ENCODE data around the gene GPR156.

GPR156 gene

DNA sequence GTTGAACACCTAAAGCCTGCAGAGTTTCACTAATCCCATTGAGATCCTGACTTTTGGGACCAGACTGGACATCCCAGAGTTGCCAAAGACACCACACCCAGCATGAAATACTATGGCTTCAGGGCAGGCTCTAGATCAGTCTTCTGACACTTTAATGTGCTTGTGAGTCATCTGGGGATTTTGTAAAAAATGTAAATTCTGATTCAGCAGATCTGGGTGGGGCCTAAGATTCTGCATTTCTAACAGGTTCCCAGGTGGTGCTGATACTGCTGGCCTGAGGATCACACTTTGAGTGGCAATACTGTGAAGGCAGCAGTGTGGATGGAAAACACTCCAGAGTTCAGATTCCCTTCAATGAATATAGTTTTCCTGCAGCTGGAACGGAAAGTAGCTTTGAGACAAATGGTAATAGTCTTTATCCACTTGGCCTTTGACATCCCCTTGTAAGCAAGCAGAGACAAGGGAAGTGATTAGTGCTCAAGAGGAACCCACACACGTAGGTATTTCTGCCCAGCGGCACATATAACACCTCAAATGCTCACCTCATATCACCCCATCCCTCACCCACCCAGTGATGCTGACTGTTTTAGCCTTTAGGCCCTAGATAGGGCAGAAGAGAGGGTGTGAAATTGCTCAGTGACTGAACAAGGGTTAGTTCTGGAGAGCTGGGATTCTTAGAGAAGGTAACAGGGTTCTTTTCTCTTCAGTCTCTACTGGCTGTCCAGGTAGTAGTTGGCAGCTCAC, 139.3 kb downstream of the GPR156 start:
- no peak for DNase-seq
- intact Hi-C loops (cut with DNase I): no loop called here

DNA sequence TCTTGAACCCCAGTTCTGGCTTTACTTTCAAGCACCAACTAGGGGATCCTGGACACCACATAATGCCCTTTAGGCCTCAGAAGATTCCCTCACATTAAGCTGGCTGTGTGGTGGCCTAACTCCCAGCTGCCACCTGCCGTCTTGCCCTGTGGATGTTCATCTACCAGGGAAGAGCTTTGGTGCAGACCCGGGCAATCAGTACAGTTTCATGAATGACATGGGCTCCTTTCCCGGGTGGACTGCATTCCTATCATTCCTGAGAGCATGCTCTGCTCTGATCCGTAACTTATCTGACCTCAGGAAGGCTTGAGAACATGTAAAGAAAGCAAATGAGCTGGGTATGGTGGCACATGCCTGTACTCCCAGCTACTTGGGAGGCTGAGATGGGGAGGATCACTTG, 140.8 kb downstream of the GPR156 start:
- intact Hi-C loops (cut with DNase I): no loop called here
- no peak for DNase-seq

DNA sequence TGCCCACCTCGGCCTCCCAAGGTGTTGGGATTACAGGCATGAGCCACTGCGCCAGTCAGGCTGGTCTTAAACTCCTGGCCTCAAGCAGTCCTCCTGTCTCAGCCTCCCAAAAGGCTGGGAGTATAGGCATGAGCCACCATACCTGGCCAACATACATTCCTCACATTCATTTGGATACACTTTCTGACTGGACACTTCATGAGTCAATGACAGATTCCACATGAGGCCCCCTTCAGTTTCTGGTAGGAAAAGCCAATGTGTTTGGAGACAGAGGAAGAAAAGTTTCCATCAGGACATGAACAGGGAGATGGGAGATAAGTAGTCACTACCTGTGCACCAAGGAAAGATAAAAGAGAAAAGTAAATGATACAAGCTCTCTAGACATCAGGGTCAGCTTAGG, 141.3 kb downstream of the GPR156 start:
- no peak for DNase-seq
- intact Hi-C loops (cut with DNase I): no loop called here

DNA sequence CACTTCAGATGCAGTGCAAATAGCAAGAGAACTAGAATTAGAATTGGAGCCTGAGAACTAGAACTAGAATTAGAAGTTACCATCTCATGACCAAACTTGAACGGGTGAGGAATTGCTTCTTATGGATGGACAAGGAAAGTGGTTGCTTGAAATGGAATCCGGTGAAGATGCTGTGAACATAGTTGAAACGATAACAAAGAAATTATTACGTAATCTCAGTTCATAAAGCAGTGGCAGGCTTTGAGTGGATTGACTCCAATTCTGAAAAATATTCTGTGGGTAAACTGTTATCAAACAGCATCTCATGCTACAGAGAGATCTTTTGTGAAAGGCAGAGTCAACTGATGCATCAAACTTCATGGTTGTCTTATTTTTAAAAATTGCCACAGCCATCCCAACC, 142.8 kb downstream of the GPR156 start:
- intact Hi-C loops (cut with DNase I): no loop called here
- no peak for DNase-seq

DNA sequence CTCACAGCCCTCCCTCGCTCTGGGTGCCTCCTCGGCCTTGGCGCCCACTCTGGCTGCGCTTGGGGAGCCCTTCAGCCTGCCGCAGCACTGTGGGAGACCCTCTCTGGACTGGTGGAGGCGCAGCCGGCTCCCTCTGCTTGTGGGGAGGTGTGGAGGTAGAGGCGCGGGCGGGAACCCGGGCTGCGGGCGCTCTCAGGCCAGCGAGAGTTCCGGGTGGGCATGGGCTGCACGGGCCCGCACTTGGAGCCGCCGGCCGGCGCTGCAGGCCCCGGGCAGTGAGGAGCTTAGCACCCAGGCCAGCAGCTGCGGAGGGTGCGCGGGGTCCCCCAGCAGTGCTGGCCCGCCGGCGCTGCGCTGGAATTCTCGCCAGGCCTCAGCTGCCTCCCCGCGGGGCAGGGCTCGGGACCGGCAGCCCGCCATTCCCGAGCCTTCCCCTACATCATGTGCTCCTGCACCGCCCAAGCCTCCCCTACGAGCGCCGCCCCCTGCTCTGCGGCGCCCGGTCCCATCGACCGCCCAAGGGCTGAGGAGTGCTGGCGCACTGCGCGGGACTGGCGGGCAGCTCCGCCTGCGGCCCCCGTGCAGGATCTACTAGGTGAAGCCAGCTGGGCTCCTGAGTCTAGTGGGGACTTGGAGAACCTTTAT, 144.8 kb downstream of the GPR156 start:
- DNase-seq: no peak
- intact Hi-C loops (cut with DNase I): no loop called here

DNA sequence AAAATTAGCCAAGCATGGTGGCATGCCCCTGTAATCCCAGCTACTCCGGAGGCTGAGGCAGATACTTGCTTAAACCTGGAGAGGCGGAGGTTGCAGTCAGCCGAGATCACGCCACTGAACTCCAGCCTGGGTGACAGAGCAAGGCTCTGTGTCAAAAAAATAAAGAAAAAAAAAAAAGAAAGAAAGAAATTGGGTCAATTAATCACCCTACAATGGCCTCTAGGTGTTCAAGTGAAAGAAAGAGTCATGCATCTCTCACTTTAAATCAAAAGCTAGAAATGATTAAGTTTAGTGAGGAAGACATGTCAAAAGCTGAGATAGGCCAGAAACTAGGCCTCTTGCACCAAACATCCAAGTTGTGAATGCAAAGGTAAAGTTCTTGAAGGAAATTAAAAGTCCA, 145.9 kb downstream of the GPR156 start:
- DNase-seq: no peak
- intact Hi-C loops (cut with DNase I): no loop called here

DNA sequence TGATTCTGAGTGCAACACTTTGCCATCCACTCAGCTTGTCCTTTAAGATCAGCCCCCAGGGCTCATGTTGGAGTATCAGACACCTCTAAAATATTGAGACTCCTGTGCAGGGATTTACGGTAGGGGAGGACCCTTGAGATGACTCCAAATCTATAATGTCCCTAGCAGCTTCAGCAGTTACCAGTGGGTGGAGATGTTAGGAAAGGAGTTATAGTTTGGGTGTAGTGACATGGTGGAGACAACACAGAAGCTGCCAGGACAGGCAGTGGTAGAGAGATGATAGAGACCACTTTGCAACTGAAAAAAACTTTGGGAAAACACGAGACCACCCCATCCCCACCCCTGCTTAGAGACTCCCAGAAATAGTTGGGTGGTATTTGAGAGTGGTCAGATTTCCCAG, 147.5 kb downstream of the GPR156 start:
- intact Hi-C loops (cut with DNase I): no loop called here
- DNase-seq: no peak

DNA sequence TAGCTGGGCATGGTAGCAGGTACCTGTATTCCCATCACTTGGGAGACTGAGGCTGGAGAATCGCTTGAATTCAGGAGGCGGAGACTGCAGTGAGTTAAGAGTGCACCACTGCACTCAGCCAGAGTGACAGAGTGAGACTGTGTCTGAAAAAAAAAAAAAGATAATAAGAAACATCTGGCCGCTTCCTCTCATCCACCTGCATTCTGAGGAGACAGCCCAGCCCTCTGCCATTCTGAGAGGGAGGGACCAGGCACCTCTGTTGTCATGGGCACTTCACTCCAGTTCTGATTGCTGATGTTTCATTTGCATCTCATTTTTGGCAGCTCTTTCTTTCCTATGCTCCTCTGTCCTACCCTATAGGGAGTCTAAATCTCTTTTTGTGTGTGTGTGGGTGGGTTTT, 154.4 kb downstream of the GPR156 start:
- intact Hi-C loops (cut with DNase I): no loop called here
- no peak for DNase-seq

DNA sequence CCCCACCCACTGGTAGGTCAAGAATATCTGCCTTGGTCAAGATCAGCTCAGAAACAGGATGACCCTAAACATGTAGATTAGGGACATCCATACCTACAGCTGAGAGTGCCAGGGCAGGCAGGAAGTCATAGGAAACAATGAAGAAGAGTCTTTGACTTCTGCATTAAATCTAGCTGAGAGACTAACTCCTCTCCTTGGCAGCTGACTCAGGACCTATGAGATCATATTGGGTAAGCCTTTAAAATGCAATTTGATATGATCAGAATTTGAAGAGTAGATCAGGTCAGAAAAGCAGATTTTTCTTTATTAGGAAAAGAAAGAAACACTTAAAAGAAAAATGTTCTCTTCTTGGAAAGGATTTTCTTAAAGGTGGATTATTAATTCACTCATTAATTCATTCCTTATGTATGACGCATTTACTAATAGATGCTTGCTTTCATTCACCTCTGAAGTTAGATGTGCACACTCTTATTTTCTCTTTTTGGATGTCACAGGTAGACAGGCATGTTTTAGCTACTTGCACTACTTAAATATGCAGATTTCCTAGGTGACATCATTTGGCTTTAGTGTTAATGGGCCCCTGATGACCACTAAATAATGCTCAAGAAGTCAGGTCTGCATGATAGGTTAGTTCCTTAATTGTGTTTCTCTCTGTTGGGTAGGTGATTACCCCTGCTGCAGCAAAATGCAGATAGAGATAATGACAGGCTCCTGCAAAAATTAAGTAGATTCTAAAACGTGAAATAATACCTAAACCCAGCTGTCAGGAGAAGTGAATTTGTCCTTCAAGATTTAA, 155.1 kb downstream of the GPR156 start:
- no peak for DNase-seq
- intact Hi-C loops (cut with DNase I): no loop called here

DNA sequence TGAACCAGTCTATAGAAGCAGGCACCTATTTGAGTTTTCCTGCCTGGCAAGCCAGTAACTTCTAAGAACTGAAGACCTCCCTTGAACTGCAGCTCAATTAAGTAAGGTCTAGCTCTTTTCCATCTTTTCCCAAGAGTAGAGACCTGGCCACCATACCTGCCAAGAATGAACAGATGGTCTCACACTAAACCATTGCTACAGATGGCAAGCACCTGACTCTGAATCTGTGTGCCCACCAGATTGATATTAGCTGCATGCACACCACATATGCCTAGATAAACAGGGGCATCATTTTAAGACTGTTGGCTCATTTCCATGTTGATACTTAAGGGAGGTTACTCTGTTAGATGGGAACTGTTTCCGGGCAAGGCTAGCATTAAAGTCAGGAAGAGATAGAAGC, 156.0 kb downstream of the GPR156 start:
- DNase-seq: no peak
- intact Hi-C loops (cut with DNase I): no loop called here

DNA sequence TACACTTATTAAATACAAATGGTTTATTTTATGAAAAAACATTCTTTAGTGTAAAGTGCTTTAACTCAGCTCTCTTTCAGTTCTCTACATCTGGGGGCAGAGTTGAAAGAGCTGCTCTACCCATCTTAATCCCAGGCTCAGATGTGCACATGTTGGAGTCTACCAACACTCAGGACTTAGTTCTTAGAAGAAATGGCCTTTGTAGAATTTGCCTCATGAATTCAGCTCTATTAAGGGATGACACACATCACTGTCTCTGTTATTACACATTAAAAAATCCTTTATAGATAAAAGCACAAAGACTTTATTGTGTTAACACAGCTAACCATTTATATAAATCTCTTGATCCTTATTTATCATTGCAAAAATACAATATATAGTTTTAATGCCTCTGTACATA, 159.0 kb downstream of the GPR156 start:
- DNase-seq: no peak
- intact Hi-C loops (cut with DNase I): no loop called here

DNA sequence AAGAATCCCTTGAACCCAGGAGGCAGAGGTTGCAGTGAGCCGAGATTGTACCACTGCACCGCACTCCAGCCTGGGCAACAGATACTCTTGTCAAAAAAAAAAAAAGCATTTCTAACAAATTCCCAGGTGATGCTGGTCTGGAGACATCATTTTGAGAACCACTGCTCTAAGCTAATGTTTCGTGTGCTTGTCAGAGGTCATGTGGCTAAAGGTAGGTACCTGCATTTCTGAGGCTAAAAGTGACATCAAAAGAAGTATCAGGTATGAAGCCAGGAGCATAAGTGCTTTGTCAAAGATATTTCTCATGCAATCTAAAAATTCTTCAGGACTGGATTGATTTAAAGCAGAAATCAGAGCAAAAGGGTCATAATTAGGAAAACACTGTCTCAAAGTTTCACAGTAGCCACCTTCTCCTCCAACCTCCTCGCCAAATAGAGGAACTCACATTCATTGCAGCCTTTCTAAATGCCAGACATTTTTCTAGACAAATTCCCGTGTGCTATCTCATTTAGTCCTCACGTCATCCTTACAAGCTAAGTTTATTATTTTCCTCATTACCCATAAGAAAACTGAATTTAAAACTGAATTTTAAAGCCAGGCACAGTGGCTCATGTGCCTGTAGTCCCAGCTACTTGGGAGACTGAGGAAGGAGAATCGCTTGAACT, 165.0 kb downstream of the GPR156 start:
- no peak for DNase-seq
- intact Hi-C loops (cut with DNase I): no loop called here

All from head of caudate nucleus (tissue), 42 donors.